Esophagus muscularis mucosa (tissue), 4 donors: ENCODE measurements around the gene TEX2. TPM values are rescaled to one million over a fixed set of nuclear protein-coding genes. Genes with fewer than 3 reads are reported as not detected.

ENCODE experiments used
- DNase-seq: peaks from one replicate; pipeline ENCODE4 v3.0.0-alpha.2; 2017; ENCODE audit errors: extremely low spot score
- H3K27ac ChIP-seq, 4 donors: fragments of 200-600 bp; sonication (generic); replicated peaks in 1 of 4; 1 replicate in 3 of 4; 2 replicates in 1 of 4; pipeline ENCODE4 v1.5.1; 2016 to 2019; ENCODE audit warnings: mild to moderate bottlenecking in 1 of 4
- H3K27me3 ChIP-seq, 4 donors: fragments of 200-600 bp; sonication (generic); one replicate each; pipeline versions ENCODE4 v1.5.1 to v1.6.0; 2016 to 2019
- H3K36me3 ChIP-seq, 4 donors: fragments of 200-600 bp; sonication (generic); one replicate each; pipeline ENCODE4 v1.5.1; 2016 to 2019
- H3K4me1 ChIP-seq, 4 donors: fragments of 200-600 bp; sonication (generic); one replicate each; pipeline ENCODE4 v1.5.1; 2016 to 2019
- H3K4me3 ChIP-seq, 4 donors: fragments of 200-600 bp; sonication (generic); 1 replicate in 2 of 4; 2 replicates in 2 of 4; pipeline ENCODE4 v1.5.1; 2016 to 2019; ENCODE audit warnings: mild to moderate bottlenecking in 4 of 4, moderate library complexity in 1 of 4
- H3K9me3 ChIP-seq, 4 donors: fragments of 200-600 bp; sonication (generic); 1 replicate in 3 of 4; 2 replicates in 1 of 4; pipeline ENCODE4 v1.5.1; 2016 to 2019
- EP300 ChIP-seq: sonication (generic); formaldehyde crosslinking; IDR thresholded peaks from one replicate; pipeline ENCODE4 v1.6.1; 2017; ENCODE audit warnings: antibody characterized with exemption
- POLR2A ChIP-seq: fragments of 450-650 bp; IDR thresholded peaks from one replicate; pipeline ENCODE4 v1.6.1; 2017; ENCODE audit warnings: antibody characterized with exemption, moderate library complexity, mild to moderate bottlenecking, low read depth
- POLR2AphosphoS5 ChIP-seq, 2 donors: sonication (generic); formaldehyde crosslinking; IDR thresholded peaks; one replicate each; pipeline ENCODE4 v1.6.1; 2017; ENCODE audit warnings: antibody characterized with exemption in 2 of 2
- WGBS: methylation state at CpG from one replicate; pipeline ENCODE4 v1.1.5; 2018; 5-methylcytosine and 5-hydroxymethylcytosine counted together
- intact Hi-C: fragments of 100-400 bp; cut with DNase I; formaldehyde crosslinking; loops from one replicate; pipeline ENCODE4 v1.15.1; 2023
- total RNA-seq, 4 donors: library from RNA; depleted of rRNA; stranded (reverse); fragments of >200 nt; gene quantifications; one replicate each; pipeline versions ENCODE4 v1.1.0 to v1.2.1, GENCODE V29; 2016
- TF ChIP-seq, protein P1 (sequence below), 3 experiments: fragments of 200-600 bp in 2 of 3; fragments of 450-650 bp in 1 of 3; sonication (generic) in 2 of 3; IDR thresholded peaks; one replicate each; pipeline ENCODE4 v1.5.1; 2017 to 2019; ENCODE audit warnings: antibody characterized with exemption in 3 of 3, mild to moderate bottlenecking in 2 of 3, moderate library complexity in 1 of 3

TEX2 gene
- total RNA-seq, 4 donors from 2014 or later: 32.6 to 58.7 (median 46.1) TPM

GRCh38 chr17:64130559-64131001 lies 132.5 kb downstream of the TEX2 start:
- Histone ChIP-seq H3K4me3 (peak overlapping the region; percentile 79 to 95 (median 88)), H3K9me3 (no peaks in the 10 kb centered on the region), H3K36me3 (no peaks in the 10 kb centered on the region), H3K27ac (peak overlapping the region; percentile 94 to 99 (median 98)), H3K27me3 (no peaks in the 10 kb centered on the region), H3K4me1 (peaks cover 27 to 39% (median 38%) of the 10 kb centered on the region in 4 donors)
- intact Hi-C loops: loop anchor here (10.0 kb wide), 1 partner anchor 216 kb away; the partner anchor contains the start of genes CSHL1 and GH1
- DNase-seq: no peak
- WGBS: 28% methylated on average over 21 of the region's 24 CpGs
- TF ChIP-seq POLR2AphosphoS5 (IDR thresholded peaks at IDR 0.05) (no peak), EP300 (no peak), POLR2A (no peak)
- TF ChIP-seq, protein P1, sequence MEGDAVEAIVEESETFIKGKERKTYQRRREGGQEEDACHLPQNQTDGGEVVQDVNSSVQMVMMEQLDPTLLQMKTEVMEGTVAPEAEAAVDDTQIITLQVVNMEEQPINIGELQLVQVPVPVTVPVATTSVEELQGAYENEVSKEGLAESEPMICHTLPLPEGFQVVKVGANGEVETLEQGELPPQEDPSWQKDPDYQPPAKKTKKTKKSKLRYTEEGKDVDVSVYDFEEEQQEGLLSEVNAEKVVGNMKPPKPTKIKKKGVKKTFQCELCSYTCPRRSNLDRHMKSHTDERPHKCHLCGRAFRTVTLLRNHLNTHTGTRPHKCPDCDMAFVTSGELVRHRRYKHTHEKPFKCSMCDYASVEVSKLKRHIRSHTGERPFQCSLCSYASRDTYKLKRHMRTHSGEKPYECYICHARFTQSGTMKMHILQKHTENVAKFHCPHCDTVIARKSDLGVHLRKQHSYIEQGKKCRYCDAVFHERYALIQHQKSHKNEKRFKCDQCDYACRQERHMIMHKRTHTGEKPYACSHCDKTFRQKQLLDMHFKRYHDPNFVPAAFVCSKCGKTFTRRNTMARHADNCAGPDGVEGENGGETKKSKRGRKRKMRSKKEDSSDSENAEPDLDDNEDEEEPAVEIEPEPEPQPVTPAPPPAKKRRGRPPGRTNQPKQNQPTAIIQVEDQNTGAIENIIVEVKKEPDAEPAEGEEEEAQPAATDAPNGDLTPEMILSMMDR (IDR thresholded peaks at IDR 0.05): no peak

GRCh38 chr17:64129765-64130558 lies 133.1 kb downstream of the TEX2 start, which contains the start of gene ERN1:
ERN1 (minus strand) TSS chr17:64130144; CDS start chr17:64130029, 115 bp downstream.
- Histone ChIP-seq H3K4me1 (peaks cover 27 to 42% (median 40%) of the 10 kb centered on the region in 4 donors), H3K27me3 (no peaks in the 10 kb centered on the region), H3K9me3 (no peaks in the 10 kb centered on the region), H3K36me3 (no peaks in the 10 kb centered on the region), H3K4me3 (peak within 1 kb of the TSS; percentile 79 to 95 (median 88)), H3K27ac (peak within 1 kb of the TSS; percentile 94 to 99 (median 98))
- under 1% methylated on average over 27 of the region's 98 CpGs for WGBS
- intact Hi-C loops: loop anchor here (10.0 kb wide), 1 partner anchor 215 kb away; the partner anchor contains the start of genes CSHL1 and GH1
- TF ChIP-seq, protein P1 (IDR thresholded peaks at IDR 0.05): no peak
- TF ChIP-seq EP300 (no peak), POLR2A (peak; percentile 57), POLR2AphosphoS5 (IDR thresholded peaks at IDR 0.05) (peak; percentile 86 to 95)
- peak; percentile 99 for DNase-seq

DNA sequence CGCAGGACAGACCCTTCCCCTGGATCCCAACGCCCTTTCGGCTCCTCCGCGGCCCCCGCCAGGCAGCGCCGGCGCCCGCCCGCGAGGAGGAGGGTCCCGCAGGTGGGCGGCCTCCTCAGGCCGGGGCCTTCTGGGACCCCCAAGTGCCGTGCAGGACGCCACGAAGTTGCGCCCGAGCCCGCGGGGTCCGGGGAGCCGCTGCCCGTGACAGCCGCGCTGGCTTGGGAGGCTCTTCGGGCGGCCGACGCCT lies 133.6 kb downstream of the TEX2 start:
- DNase-seq: no peak
- 0% methylated on average over 3 of the region's 31 CpGs for WGBS
- H3K9me3 ChIP-seq: no peaks in the 10 kb centered on the region
- peaks cover 27 to 42% (median 40%) of the 10 kb centered on the region in 4 donors for H3K4me1 ChIP-seq
- intact Hi-C loops: no loop called here
- peak overlapping the region; percentile 79 to 95 (median 88) for H3K4me3 ChIP-seq
- no peaks in the 10 kb centered on the region for H3K36me3 ChIP-seq
- no peak for TF ChIP-seq POLR2AphosphoS5 (IDR thresholded peaks at IDR 0.05)
- no peak for TF ChIP-seq EP300
- no peak for TF ChIP-seq POLR2A
- TF ChIP-seq, protein P1 (IDR thresholded peaks at IDR 0.05): no peak
- H3K27me3 ChIP-seq: no peaks in the 10 kb centered on the region
- H3K27ac ChIP-seq: peak overlapping the region; percentile 94 to 99 (median 98)

DNA sequence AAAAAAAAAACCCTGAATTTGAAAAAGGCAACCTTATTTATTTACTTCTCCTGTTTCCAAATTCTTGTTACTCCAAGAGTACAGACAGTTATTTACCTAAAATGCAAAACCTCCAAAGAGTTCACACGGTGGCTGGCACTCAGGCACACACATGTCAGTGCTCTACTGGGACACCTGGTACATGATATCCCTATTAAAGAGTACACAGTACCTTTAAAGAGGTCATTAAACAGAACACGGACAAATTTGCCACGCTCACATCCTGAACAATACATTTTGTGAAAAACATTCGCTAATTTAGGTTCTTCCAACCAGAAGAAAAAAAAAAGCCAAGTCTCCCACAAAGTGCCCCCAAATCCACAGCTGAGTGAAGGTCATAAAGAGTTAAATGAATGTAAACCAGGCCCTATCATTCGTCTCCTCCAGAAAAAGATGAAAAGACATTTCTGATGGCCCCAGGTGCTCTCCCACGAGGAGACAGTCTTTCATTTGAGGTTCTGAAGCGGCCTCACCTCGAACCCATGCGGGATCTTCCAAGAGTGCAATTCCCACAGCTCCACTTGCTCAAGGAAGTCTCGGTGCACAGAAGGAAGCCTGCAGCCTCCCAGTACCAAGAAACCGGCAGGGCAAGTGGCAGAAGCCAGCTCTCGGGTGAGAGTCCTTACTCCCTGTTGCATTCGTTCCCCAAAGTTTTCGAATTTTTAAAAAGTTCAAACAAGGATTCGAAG lies 134.1 kb downstream of the TEX2 start:
- DNase-seq: no peak
- Histone ChIP-seq H3K4me3 (peak overlapping the region; percentile 79 to 95 (median 88)), H3K36me3 (no peaks in the 10 kb centered on the region), H3K9me3 (no peaks in the 10 kb centered on the region), H3K4me1 (peaks cover 27 to 42% (median 40%) of the 10 kb centered on the region in 4 donors), H3K27ac (peak overlapping the region; percentile 94 to 99 (median 98)), H3K27me3 (no peaks in the 10 kb centered on the region)
- TF ChIP-seq, protein P1 (IDR thresholded peaks at IDR 0.05): no peak
- peak in 1 of 2 donors; percentile 31 for TF ChIP-seq POLR2AphosphoS5 (IDR thresholded peaks at IDR 0.05)
- no peak for TF ChIP-seq POLR2A
- intact Hi-C loops: no loop called here
- WGBS: 17% methylated on average over 15 of the region's 15 CpGs
